Superior temporal gyrus (tissue), 1 donor: ENCODE measurements around the gene ACTN3.
"Not testable (repeated sequence)": the region's sequence is repeated elsewhere in the genome, so short reads cannot be mapped to it uniquely, and the experiment has no call there.

Experiments
- DNase-seq: peaks from one replicate; pipeline ENCODE4 v3.0.0-alpha.2; 2016; ENCODE audit errors: extremely low spot score

ACTN3 gene

GRCh38 chr11:66564538-66564937, 17.8 kb downstream of the ACTN3 start:
- no peak for DNase-seq

- DNase-seq, result no peak
Measured at GRCh38 chr11:66564984-66565383, 18.3 kb downstream of the ACTN3 start.

GRCh38 chr11:66566221-66566620, 19.5 kb downstream of the ACTN3 start:
- no peak for DNase-seq

GRCh38 chr11:66567787-66568123, 21.1 kb downstream of the ACTN3 start:
- DNase-seq, result no peak

- DNase-seq, result peak; percentile 97
Measured at GRCh38 chr11:66568124-66568916, 21.6 kb downstream of the ACTN3 start, which contains the start of gene CTSF. CTSF (minus strand) TSS chr11:66568606; CDS start chr11:66568486, 120 bp downstream.

- no peak for DNase-seq
Measured at GRCh38 chr11:66569076-66569475, 22.4 kb downstream of the ACTN3 start.

- DNase-seq, result no peak
Measured at GRCh38 chr11:66570079-66570849, 23.6 kb downstream of the ACTN3 start.

- no peak for DNase-seq
Measured at GRCh38 chr11:66570850-66571180, 24.1 kb downstream of the ACTN3 start.

GRCh38 chr11:66579017-66579606, 32.4 kb downstream of the ACTN3 start:
- DNase-seq, result peak; percentile 80

- DNase-seq, result no peak
Measured at GRCh38 chr11:66580803-66581202, 34.1 kb downstream of the ACTN3 start.

- no peak for DNase-seq
Measured at GRCh38 chr11:66581261-66581660, 34.6 kb downstream of the ACTN3 start.

- not testable (repeated sequence) for DNase-seq
Measured at GRCh38 chr11:66582565-66583147, 36.0 kb downstream of the ACTN3 start.

GRCh38 chr11:66585447-66585846, 38.7 kb downstream of the ACTN3 start:
- not testable (repeated sequence) for DNase-seq

- no peak for DNase-seq
Measured at GRCh38 chr11:66586136-66586535, 39.4 kb downstream of the ACTN3 start.

GRCh38 chr11:66589315-66589714, 42.6 kb downstream of the ACTN3 start:
- not testable (repeated sequence) for DNase-seq

GRCh38 chr11:66589996-66590675, 43.4 kb downstream of the ACTN3 start:
- no peak for DNase-seq

GRCh38 chr11:66591175-66591574, 44.5 kb downstream of the ACTN3 start:
- no peak for DNase-seq

- peak; percentile 96 for DNase-seq
Measured at GRCh38 chr11:66592457-66593302, 46.0 kb downstream of the ACTN3 start, which contains the start of the genes CCDC87 and CCS. CCDC87 (minus strand) TSS chr11:66593063; CDS start chr11:66593015, 48 bp downstream. CCS (plus strand) TSS chr11:66593185; CDS start chr11:66593262, 77 bp downstream.

- no peak for DNase-seq
Measured at GRCh38 chr11:66593303-66593635, 46.6 kb downstream of the ACTN3 start.

GRCh38 chr11:66593650-66594049, 46.9 kb downstream of the ACTN3 start:
- DNase-seq, result no peak
